Stimulated activated CD4-positive, alpha-beta T cell treated with anti-CD3 and anti-CD28 coated beads, Interleukin-2, amount 100 ng/mL, for 24 hours (primary cell): ENCODE results near the gene HIVEP3.

Experiments used
- DNase-seq, 2 donors: peaks; one replicate each; pipeline ENCODE4 v3.0.0-alpha.2; 2020

Gene HIVEP3

GRCh38 chr1:41539418-41539805, 379.3 kb downstream of the HIVEP3 start:
- no peak for DNase-seq

DNA sequence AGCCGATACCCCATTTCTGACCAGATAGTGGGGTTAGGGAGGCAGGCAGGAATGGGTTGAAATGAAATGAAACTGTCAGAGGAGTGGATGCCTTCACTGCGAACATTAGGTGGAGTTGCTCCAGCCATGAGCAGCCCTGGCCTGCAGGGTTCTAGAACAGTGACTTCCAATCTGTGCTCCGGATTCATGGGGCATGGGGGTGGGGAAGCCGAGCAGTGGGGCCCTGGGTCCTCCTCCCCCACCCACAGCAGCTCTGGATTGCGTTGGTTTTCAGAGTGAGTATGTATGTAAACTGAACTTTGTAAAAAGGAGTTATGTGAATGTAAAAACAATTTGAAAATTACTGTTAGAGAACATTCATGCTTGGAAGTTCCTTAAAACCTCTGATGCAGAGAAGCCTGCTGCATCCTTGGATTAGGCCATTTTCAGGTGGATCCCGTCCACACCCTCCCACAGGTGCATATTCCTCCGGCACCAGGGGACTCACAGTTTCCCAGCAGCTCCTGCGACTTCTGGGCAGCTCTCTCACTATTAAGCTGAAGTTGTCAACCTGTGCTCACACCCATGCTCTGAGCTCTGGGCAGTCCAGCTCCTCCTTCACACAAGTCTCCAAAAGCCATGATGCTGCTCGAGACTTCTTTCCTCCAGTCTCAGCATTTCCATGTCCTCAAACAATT, 379.8 kb downstream of the HIVEP3 start:
- DNase-seq: no peak

DNA sequence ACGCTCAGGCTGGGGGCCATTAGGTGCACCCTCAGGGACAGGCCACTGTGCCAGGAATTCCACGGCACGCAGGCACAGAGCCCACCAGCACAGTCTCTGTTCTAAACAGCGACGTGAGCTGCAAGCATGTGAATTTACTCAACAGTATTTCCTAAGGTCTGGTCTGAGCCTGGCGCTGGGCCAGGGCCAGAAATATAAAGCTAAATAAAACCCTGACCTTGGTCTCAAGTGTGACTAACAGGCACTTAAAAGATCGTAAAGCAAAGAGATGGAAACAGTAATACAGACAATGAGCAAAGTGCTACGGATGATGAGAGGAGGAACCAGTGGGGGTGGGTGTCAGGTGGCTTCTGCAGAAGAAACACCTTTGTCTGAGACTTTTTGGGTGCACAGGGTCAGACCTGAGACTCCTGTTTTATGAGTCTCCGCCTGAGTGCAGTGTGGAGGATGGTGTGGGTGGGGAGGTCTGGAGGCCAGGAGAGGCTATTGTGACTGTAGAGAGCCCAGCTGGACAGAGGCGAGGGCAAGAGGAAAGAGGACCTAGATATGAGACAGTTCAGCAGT, 380.9 kb downstream of the HIVEP3 start:
- DNase-seq: no peak

- no peak for DNase-seq
These were observed 381.5 kb downstream of the HIVEP3 start for GRCh38 chr1:41537251-41537650.

DNA sequence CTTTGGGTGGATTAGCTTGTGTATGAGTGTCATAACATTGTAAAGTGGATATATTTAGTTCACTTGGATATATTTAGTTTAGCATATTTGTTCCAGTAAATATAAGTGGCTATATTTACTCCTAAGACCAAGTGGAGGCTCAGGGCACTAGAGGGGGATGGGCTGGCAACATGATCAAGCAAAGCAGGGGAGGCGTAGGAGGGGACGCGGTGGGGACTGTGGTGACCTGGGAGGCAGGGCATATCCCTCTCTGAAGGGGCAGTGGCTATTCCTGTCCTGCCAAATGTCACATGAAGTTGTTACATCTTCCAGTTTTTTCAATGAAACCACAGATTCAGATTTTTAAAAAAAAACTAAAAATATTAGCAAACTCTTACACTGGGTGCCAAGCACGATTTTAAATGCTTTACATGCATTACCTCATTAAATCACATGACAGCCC, 382.3 kb downstream of the HIVEP3 start:
- DNase-seq: no peak

GRCh38 chr1:41535716-41536115, 383.0 kb downstream of the HIVEP3 start:
- no peak for DNase-seq

DNA sequence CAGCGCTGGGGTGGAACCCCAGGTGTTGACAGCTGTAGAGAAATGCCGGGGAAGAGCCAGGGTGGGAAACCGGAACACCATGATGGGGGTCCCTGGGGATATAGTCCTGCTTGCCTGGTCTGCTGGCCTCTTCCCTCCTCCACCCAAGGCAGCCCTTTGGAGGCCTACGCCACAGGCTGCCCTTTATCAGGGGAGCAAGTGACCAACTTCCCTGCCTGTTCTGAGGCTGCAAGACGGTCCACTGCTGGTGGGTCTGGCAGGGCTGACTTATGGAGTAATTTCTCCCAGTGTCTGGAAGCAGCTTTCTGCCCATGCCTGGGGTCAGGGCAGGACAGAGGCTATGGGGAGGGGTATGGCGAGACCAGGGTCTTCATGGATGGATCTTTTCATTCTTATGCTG, 383.4 kb downstream of the HIVEP3 start:
- no peak for DNase-seq

GRCh38 chr1:41534181-41535076, 384.3 kb downstream of the HIVEP3 start:
- no peak for DNase-seq

DNA sequence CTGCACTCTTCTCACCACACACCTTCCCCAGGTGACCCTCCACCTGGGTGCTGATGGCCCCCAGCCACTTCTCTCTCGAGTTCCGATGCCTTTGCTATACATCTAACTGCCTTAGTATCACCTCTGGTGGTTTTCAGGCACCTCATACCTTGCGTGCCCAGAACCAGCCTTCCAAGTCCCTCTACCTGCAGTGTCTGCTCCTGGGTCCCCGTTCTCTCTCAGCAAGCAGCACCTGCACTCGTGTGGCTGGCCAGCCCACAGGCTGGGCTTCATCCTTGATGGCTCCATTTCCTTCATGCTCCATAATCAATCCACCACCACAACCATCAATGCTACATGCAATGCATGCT, 385.0 kb downstream of the HIVEP3 start:
- peak in 1 of 2 donors; percentile 1 for DNase-seq

DNA sequence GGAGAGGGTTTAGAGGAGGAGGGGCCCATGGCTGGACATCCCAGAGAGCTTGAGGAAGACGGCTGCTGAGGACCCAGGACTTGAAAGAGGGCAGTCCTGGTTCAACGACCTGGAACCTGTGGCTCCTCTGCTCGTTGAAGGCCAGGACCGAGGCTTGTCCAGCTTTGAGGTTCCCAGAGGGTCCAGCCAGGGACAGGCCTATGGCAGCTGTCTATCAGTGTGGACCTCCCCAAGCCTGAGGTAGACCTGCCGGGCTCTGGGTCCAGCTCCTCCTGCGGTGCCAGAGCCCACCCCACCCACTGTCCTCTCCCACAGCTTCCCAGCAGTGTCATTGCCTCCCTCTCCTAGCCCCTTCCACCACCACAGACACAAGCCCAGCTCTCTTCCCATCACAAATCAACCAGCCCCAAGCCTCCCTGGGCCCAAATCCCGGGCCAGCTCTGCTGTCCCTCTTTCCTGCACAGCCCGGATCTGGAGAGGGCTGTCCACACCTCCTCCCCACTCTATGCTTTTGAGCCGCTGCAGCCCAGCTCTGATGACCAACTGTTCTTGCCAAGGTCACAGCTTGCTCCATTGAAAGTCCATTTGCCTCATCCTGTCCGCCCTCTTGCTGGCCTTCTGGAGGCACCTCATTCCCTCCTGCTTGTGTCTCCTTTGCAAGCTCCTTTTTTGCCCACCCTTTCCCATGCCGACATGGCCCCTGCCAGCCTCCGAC, 385.5 kb downstream of the HIVEP3 start:
- DNase-seq: no peak

DNA sequence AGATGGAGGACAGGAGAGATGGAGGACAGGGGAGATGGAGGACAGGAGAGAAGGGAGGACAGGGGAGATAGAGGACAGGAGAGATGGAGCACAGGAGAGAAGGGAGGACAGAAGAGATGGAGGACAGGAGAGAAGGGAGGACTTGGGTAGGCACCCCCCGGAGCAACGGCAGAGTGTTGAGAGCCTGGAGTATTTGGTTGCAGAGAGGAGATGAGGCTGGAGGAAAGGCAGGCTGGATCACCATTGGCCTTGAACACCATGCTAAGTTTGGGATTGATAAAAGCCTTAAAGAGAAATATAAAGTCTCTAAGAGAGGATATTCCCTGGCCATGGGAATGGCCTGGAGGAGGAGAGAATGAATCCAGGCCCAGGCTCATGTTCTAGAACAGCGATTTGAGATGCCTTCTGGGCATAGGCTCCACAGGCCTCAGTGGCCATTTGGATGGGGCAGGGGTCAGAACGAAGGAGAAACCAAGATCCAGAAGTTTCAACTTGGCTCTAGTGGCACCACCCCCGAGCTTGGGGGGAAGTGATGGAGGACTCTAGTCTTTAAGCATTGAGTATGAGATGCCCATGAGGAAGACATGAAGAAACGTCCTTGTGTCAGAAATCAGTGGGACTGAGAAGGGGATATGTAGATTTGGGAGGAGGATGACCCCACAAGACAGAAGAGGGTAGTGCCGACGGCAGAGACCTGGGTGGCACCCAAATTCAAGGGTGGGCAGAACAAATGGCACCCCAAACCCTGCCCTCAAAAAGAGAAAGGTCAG, 386.3 kb downstream of the HIVEP3 start:
- no peak for DNase-seq

DNA sequence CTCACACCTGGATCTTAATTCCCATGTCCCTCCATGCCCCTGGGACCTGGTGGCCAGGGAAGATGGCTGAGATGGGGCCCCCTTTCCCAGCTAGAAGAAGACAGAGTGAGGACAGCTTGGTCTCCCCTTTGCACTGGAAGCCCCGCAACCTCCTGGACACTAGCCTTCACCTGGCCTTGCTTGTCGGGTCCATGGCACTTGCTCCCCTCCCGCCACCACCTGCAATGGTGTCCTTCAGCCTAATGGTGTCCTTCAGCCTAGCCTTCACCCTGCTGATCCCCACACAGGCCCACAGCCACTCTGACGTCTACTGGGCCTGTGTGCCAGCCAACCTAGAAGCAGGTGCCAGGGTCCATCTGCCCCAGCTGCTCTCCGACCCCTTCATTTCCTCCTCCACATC, 388.3 kb downstream of the HIVEP3 start:
- no peak for DNase-seq

DNA sequence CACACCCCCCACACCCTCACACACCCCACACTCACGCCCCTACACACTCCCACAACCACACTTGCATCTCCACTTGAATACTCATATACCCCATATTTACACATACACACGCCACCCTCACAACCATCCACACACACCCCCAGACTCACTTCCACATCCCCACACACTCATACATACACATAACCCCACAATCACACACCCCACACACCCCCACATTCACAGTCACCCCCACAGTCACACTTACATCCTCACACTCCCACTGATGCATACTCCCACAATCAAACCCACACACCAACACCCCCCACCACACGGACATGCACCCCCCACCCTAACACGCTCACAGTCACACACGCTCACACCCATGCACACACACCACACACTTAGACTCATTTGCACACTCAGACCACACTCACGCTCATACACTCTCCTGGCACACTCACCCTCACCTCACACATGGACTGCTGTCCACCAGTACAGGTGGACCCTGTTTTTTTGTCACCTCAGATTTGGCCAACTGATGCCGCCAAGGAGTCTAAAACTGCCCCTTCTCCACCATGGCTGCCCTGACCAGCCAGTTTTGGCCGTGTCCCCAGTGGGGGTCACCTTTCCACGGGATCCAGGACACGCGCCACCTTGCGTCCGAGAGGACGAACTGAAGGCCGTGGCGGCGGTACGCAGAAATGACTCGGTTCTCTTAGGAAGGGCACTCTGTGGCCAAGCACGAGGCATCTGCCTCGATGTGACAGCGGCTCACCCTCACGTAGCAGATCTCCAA, 388.9 kb downstream of the HIVEP3 start:
- peak in 1 of 2 donors; percentile 0 for DNase-seq

DNA sequence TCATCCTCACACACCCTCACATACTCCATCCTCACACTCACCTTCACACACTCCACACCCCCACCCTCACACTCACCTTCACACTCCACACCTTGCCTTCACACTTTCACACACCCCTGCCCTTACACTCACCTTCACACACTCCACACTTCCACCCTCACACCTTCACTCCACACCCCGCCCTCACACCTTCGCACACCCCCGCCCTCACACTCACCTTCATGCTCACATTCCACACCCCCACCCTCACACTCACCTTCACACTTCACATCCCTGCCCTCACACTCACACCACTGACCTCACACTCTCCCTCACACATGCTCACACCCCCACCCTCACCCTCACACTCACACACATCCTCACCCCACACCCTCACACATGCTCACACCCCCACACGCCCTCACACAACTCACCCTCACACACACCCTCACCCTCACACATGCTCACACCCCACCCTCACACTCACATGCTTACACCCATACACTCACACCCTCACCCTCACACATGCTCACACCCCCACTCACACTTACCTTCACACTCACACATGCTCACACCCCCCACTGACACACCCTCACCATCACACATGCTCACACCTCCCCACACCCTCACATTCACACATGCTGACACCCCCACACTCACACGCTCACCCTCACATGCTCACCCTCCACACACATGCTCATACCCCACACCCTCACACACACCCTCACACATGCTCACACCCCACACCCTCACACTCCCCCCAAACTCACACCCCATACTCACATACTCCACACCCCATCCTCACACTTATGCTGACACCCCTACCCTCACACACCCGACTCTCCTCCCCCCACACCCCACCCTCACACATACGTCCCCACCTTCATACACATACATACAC, 389.8 kb downstream of the HIVEP3 start:
- DNase-seq: no peak

DNA sequence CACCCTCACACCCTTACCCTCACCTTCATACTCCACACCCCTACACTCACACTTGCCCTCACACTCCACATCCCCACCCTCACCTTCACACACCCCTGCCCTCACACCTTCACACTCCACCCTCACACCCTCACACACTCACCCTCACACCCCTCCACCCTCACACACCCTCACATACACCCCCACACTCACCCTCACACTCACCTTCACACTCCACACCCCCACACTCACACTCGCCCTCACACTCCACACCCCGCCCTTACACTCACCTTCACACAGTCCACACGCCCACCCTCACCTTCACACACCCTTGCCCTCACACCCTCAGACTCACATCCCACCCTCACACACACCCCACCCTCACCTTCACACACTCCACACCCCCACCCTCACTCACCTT, 390.6 kb downstream of the HIVEP3 start:
- no peak for DNase-seq

DNA sequence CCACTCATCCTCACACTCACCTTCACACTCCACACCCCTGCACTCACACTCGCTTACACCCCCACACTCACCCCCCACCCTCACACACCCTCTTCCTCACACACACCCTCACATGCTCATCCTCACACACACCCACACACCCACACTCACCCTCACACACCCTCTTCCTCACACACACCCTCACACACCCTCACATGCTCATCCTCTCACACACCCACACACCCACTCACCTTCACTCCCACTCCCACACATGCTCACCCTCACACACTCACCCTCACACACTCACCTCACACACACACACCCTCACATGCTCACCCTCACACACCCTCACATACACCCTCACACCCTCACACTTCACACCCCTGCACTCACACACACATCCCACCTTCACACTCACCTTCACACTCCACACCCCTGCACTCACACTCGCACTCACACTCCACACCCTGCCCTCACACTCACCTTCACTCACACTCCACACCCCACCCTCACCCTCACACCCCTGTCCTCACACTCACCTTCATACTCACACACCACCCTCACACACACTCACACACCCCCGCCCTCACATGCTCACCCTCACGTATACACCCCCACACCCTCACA, 391.7 kb downstream of the HIVEP3 start:
- DNase-seq: no peak

DNA sequence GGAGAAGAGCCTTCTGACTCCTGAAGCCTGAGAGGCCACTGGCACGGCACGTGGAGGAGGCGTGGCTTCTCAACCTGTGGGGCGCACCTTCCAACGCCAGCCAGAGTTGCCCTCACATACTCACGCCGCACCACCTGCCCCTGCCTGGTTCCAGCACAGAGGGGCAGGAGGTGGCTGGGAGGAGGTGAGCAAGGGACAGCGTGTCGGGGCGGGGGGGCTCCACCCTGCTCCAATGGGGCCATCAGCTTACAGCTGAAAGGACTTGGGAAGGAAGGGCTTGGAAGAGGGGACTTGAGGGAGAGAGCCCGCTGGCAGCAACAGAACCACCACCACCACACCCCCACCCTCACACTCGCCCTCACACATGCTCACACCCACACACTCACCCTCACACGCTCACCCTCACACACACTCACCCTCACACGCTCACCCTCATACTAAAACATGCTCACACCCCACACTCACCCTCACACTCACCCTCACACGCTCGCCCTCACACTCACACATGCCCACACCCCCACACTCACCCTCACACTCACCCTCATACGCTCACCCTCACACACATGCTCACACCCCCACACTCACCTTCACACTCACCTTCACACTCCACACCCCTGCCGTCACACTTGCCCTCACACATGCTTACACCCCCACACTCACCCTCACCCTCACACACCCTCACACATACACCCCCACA, 392.7 kb downstream of the HIVEP3 start:
- no peak for DNase-seq

GRCh38 chr1:41524676-41525675, 393.7 kb downstream of the HIVEP3 start:
- no peak for DNase-seq
